ACHN (cell line): ENCODE results near the gene ZBTB8B.
"Not testable (repeated sequence)": the region's sequence is repeated elsewhere in the genome, so short reads cannot be mapped to it uniquely, and the experiment has no call there.

Source experiments
- DNase-seq: peaks from one replicate; pipeline ENCODE4 v3.0.0-alpha.2; 2015
- in situ Hi-C: cut with HindIII; loops from 2 replicates; pipeline ENCODE4 v1.10.0; 2017; ENCODE audit warnings: low sequenced_read_pairs, low pct_ligation_motif_present, low pct_unique_long_range_greater_than_20kb

Gene ZBTB8B

GRCh38 chr1:32464716-32465577, at the start of gene ZBTB8B:
ZBTB8B (plus strand) TSS chr1:32465072; CDS start chr1:32470625, 5,553 bp downstream.
- in situ Hi-C loops: no loop called here
- DNase-seq: peak; percentile 25

- in situ Hi-C loops: no loop called here
- DNase-seq: no peak
Measured at GRCh38 chr1:32421775-32422174, 43.1 kb upstream of the ZBTB8B start.

- no peak for DNase-seq
- in situ Hi-C loops: no loop called here
Measured at GRCh38 chr1:32426489-32427255, 38.2 kb upstream of the ZBTB8B start.

GRCh38 chr1:32427264-32427963, 37.5 kb upstream of the ZBTB8B start:
- no peak for DNase-seq
- in situ Hi-C loops: no loop called here

GRCh38 chr1:32431736-32432400, 33.0 kb upstream of the ZBTB8B start:
- no peak for DNase-seq
- in situ Hi-C loops: no loop called here

- DNase-seq: no peak
- in situ Hi-C loops: no loop called here
Measured at GRCh38 chr1:32438136-32438535, 26.7 kb upstream of the ZBTB8B start.

GRCh38 chr1:32438777-32439176, 26.1 kb upstream of the ZBTB8B start:
- in situ Hi-C loops, DNase-seq: not testable (repeated sequence)

GRCh38 chr1:32441467-32441866, 23.4 kb upstream of the ZBTB8B start:
- in situ Hi-C loops, DNase-seq: not testable (repeated sequence)

- in situ Hi-C loops: no loop called here
- DNase-seq: no peak
Measured at GRCh38 chr1:32447469-32448185, 17.2 kb upstream of the ZBTB8B start.

GRCh38 chr1:32448186-32448772, 16.6 kb upstream of the ZBTB8B start:
- in situ Hi-C loops: not testable (repeated sequence)
- peak; percentile 61 for DNase-seq

- peak; percentile 12 for DNase-seq
- in situ Hi-C loops: no loop called here
Measured at GRCh38 chr1:32448773-32449456, 16.0 kb upstream of the ZBTB8B start.

- in situ Hi-C loops, DNase-seq: not testable (repeated sequence)
Measured at GRCh38 chr1:32449457-32449831, 15.4 kb upstream of the ZBTB8B start.

GRCh38 chr1:32454726-32455125, 10.1 kb upstream of the ZBTB8B start:
- no peak for DNase-seq
- in situ Hi-C loops: no loop called here

GRCh38 chr1:32455958-32456357, 8.9 kb upstream of the ZBTB8B start:
- DNase-seq: no peak
- in situ Hi-C loops: no loop called here

- DNase-seq, in situ Hi-C loops: not testable (repeated sequence)
Measured at GRCh38 chr1:32458798-32459197, 6.1 kb upstream of the ZBTB8B start.

GRCh38 chr1:32462977-32463376, 1.9 kb upstream of the ZBTB8B start:
- DNase-seq: not testable (repeated sequence)

GRCh38 chr1:32464191-32464715, 619 bp upstream of the ZBTB8B start:
- no peak for DNase-seq
- in situ Hi-C loops: no loop called here

More at GRCh38 chr1:32462977-32463376, 1.9 kb upstream of the ZBTB8B start:
- in situ Hi-C loops: not testable (repeated sequence)
